SHP77 treated with DMSO at 0.1 percent for 48 hours (cell line): Measurements from ENCODE around the gene HYDIN.
"Not testable (repeated sequence)": the region's sequence is repeated elsewhere in the genome, so short reads cannot be mapped to it uniquely, and the experiment has no call there.

Source experiments
- DNase-seq: peaks from one replicate; lab custom pipeline; 2025; lab: John Stamatoyannopoulos, UW

Gene HYDIN

GRCh38 chr16:71225145-71225544, 5.4 kb downstream of the HYDIN start:
- DNase-seq, result no peak

DNA sequence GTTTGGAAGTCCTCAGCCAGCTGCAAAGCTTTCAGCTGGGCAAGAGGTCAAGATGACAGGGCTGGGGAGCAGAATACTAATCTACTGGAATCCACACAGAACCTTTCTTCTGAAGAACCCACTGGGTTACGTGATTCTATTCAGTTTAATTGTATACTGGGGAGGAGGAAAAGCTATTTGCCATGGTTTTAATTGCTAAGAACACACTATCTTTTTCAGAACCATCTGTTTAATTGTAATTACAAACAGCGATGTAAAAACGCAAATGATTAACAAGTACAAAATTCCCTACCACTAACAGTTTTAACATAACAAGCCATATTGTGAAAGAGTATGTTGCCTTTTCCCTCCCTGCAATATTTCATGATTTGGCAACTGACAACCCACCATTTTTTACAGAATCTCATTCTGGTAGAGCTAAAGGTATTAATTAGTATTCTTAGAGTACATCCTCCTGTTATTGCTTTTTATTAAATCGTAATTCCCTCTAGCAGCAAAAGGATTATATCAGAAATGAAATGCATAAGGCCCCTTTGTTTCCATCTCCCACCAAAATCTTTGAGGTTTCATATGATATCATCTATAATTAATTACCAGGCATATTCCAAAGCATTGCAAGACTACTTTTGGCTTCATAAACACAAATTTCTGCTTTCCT, 12.1 kb downstream of the HYDIN start:
- no peak for DNase-seq

GRCh38 chr16:71217506-71217905, 13.0 kb downstream of the HYDIN start:
- DNase-seq, result no peak

DNA sequence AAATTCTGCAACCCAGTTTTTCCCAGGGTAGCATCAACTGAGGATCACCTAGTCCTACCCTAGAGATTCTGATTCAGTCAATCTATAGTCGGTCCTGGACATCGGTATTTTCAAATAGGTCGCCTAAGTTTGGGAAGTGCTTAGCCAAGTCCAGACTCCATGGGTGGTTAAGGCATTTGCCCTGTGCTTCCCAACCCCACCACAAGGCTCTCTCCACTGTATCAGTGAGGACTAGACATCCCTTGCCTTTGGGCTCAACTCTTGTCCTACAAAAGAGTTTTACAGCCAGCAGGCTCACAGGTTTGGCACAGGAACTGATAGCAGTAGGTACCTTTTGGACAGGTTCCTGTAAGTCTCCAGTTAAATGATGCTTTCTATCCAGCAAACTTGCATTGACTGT, 13.8 kb downstream of the HYDIN start:
- no peak for DNase-seq

DNA sequence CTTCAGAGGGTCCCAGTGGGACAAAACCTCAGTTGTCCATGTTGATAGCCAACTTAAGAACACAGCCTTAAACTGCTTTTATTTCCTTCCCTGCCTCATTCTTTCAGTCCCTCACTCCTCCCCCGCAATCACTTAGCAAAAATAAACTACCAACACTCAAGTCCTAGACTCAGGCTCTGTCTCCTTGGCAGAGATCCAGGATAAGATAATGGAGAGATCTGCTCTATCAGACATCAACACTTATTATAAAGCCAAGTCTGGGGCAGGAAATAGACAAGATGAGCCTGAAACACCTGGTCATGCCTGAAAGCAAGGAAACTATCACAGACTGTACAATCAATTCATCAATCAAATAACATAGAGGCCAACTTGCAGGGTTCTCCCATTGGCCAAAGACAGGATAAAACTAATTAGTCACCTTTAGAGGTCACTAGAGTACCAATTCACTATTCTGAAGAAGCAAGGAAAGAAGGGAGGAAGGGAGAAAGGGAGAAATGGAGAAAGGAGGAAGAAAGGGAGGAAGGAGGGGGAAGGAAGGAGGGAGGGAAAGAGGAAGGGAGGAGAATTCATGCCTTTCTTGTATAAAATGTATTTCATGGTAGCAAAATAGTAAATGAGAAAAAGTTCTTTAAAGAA, 15.7 kb downstream of the HYDIN start:
- DNase-seq, result no peak

DNA sequence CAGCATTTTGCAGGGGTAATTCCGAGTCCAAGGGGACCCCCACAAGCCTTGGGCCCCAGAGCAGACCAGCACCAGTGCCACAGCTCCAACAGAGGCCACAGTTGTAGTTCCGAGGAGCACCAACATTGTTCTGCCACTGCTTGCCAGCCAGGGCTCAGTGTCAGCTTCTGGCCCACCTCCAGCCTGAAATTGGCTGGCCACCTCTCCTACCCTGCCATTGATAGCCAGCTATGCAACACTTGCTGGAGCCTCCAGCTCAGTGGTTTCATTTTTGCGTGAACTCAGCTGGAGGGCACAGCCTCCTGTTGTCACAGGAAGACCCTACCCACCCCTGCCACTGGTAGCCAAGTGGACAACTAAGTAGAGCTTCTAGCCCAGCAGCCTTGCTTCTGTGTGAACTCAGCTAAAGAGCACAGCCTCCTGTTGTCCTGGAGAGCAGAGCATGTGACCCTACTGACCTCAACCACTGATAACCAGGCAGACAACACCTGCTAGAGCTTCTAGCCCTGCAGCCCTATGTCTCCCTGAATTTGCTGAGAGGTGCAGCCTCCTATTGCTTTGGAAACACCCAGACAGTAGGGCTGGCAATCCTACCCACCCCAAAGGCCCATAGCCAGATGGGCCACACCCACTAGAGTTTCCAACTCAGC, 24.9 kb downstream of the HYDIN start:
- DNase-seq, result no peak

DNA sequence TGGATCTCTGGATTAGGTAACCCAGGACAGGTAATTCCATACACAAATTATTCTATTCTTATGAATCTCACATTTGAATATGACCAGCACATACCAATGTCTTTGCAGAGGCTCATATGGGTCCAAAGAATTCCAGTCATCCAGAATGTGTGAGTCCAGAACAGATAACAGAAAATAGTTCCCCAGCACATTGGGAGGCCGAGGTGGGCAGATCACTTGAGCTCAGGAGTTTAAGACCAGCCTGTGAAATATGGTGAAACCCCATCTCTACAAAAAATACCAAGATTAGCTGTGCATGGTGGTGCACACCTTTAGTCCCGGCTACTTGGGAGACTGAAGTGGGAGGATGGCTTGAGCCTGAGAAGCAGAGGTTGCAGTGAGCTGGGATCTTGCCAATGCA, 26.9 kb downstream of the HYDIN start:
- DNase-seq, result no peak

DNA sequence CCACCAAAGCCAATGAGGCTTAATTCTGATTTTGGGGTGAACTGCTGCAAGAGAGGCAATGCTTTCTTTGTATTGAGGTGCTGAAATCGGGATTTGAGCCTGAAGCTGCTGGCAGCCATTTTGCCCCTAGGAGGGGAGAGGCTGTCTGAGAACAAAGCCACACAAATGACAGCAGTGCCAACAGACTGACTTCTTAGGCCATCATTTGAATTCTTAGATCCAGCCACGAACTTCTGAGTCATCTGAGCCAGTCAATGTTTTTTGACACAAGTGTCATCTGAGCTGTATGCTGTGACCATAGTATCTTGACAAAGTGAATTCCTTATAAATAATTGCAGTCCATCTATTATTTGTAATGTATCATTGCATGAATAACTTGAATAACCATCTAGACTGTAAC, 29.0 kb downstream of the HYDIN start:
- no peak for DNase-seq

- DNase-seq, result no peak
These were observed 29.5 kb downstream of the HYDIN start for GRCh38 chr16:71201054-71201453.

- no peak for DNase-seq
These were observed 32.1 kb downstream of the HYDIN start for GRCh38 chr16:71198408-71198807.

GRCh38 chr16:71192387-71192786, 38.1 kb downstream of the HYDIN start:
- no peak for DNase-seq

- no peak for DNase-seq
These were observed 41.4 kb downstream of the HYDIN start for GRCh38 chr16:71188956-71189712.

GRCh38 chr16:71185347-71185746, 45.2 kb downstream of the HYDIN start:
- no peak for DNase-seq

GRCh38 chr16:71179569-71179968, 51.0 kb downstream of the HYDIN start:
- no peak for DNase-seq

GRCh38 chr16:71172481-71173207, 57.9 kb downstream of the HYDIN start:
- DNase-seq, result no peak

DNA sequence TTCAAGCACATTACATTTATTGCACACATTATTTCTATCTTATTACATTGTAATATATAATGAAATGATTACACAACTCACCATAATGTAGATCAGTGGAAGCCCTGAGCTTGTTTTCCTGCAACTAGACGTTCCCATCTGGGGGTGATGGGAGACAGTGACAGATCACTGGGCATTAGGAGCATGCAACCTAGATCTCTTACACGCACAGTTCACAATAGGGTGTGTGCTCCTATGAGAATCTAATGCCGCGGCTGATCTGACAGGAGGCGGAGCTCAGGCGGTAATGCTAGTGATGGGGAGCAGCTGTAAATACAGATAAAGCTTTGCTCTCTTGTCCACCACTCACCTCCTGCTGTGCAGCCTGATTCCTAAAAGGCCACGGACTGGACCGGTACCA, 69.5 kb downstream of the HYDIN start:
- DNase-seq, result not testable (repeated sequence)

DNA sequence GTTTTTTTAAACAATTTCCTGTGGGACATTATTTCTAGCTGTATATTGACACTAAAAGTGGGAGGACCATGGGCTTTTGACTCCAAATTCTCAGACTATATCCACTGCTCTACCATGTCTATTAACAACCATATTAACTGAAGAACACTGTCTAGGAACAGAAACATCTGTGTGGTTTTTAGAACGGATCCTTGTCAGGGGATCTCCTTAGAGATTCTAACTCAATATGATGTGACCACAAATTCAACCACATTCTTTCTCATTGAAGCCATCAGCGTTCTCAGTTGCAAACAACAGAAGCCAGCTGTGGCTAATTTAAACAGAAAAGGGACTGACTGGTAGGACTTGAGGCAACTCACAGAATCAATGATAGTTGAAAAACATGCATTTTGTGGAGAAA, 73.2 kb downstream of the HYDIN start:
- not testable (repeated sequence) for DNase-seq

DNA sequence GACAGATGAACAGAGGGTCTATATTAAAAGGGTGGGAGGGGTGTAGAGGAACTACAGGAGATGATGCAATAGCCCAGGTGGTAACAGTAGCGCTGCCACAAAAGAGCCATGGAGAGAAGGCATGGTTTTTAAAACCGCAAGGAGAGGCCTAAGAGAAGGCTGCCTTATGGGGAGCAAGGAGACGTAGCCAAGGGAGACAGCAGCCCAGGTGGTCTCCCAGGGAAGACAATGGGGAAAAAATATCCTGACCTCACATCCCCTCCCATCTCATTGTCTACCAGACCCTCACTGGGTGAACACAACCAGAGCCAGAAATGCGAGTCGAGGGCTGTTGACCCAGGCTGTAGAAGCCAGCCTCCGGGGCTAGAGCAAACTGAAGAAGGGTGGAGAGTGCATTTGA, 77.2 kb downstream of the HYDIN start:
- not testable (repeated sequence) for DNase-seq

GRCh38 chr16:71151654-71152053, 78.9 kb downstream of the HYDIN start:
- DNase-seq, result not testable (repeated sequence)

DNA sequence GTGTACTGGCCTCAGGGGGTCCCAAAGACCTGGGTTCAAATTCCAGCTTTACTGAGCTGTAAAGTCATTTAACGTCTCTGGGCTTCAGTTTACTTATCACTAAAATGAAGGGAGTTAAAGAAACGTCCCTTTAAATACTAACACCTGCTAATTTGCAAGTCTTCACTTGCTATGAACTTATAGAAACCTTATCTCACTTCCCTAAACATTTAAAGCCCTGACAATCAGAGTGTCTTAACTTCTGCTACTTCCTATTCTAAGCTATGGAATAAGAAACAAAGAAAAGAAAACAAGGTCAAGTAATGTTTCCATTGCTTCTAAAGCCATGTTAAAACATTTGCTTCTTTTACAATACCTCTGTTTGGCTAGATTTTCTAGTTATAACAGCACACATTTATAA, 87.3 kb downstream of the HYDIN start:
- not testable (repeated sequence) for DNase-seq

DNA sequence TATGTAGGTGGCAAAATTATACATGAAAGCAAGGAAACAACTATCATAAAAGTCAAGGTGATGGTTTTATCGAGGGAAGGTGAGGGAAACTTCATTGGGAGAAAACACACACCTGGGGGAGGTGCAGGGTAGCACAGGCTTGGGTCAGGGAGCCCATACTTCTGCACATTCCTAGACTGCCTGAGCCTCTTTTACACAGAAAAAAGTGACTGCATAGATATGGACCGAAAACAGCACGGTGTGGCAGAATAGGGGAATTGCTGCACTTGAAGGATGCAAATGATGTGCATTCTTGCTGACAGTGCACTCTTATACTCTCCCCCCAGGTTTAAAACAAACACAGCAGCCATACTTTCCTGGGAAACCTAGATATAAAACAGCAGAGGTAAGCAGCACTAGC, 120.0 kb downstream of the HYDIN start:
- not testable (repeated sequence) for DNase-seq

GRCh38 chr16:71109656-71110208, 120.8 kb downstream of the HYDIN start:
- DNase-seq, result not testable (repeated sequence)
